ENCODE measurements around the gene RBBP5.

The RBBP5 gene, protein sequence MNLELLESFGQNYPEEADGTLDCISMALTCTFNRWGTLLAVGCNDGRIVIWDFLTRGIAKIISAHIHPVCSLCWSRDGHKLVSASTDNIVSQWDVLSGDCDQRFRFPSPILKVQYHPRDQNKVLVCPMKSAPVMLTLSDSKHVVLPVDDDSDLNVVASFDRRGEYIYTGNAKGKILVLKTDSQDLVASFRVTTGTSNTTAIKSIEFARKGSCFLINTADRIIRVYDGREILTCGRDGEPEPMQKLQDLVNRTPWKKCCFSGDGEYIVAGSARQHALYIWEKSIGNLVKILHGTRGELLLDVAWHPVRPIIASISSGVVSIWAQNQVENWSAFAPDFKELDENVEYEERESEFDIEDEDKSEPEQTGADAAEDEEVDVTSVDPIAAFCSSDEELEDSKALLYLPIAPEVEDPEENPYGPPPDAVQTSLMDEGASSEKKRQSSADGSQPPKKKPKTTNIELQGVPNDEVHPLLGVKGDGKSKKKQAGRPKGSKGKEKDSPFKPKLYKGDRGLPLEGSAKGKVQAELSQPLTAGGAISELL

DNA sequence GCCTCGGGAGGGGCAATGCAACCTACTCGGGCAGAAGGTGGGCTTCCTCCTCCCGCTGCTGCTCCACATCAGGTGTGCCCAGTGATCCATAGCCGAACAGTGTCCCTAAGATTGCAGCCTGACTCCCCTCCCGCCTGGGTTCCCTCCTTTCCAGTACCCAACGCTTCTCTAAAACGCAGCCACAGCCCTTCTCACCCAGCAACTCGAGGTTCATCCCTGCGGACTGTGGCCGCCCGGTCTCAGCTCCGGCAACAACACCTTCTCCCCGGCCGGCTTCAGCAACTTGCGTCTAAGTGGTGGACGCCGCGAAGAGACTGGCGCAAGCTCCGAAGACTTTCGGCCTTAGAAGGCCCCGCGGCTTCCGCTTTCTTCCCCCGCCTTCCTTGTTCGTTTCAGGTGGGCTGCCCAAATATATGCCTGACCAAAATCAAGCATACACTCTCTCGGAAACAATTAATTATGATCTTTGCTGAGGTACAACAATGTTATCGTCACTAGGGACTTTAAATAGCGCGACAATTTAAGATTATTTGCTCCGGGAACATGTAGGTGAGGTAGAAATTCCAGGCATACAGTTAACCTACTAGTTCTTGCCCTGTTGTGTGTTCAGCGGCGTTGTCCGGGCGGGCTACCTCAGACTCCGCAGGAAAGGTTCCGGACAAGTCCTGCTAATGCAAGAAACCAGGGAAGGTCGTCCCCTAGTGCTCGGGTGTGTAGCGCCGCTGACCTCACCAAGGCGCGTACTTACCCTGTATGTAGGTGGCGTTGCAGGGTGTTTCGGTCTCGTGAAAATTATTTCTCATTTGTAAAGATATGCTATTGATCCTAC is at the start of gene RBBP5:
TSS of gene RBBP5 (minus strand) at position 319 of the 829 bp plus-strand sequence. CDS start at position 214, 105 bp downstream.
- H3K4me3 ChIP-seq (replicated peaks; ENCODE audit: low read depth, low read length), result peak within 1 kb of the TSS; percentile 95
- TF ChIP-seq, protein P1, sequence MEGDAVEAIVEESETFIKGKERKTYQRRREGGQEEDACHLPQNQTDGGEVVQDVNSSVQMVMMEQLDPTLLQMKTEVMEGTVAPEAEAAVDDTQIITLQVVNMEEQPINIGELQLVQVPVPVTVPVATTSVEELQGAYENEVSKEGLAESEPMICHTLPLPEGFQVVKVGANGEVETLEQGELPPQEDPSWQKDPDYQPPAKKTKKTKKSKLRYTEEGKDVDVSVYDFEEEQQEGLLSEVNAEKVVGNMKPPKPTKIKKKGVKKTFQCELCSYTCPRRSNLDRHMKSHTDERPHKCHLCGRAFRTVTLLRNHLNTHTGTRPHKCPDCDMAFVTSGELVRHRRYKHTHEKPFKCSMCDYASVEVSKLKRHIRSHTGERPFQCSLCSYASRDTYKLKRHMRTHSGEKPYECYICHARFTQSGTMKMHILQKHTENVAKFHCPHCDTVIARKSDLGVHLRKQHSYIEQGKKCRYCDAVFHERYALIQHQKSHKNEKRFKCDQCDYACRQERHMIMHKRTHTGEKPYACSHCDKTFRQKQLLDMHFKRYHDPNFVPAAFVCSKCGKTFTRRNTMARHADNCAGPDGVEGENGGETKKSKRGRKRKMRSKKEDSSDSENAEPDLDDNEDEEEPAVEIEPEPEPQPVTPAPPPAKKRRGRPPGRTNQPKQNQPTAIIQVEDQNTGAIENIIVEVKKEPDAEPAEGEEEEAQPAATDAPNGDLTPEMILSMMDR (IDR thresholded peaks at IDR 0.05; ENCODE audit: low read length, missing control alignments), result peak; percentile 82
- peak; percentile 99 for DNase-seq (ENCODE audit: low read depth)

DNA sequence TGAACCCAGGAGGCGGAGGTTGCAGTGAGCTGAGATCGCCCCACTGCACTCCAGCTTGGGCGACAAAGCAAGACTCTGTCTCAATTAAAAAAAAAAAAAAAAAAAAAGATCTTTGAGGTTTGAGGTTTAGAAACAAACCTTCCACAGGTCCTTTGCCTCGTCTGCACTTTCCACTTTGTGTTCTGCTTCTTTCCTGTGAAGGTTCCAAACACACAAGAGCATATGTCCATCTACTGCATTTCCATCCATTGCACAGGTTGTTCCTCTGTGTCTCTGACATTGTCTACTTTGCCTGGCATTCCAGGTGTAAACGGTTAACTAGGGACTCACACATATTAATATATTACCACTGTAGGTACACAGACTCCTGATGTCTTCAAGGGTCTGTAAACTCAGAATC is 49.6 kb upstream of the RBBP5 start:
- no peak for DNase-seq (ENCODE audit: low read depth)
- TF ChIP-seq, protein P1 (IDR thresholded peaks at IDR 0.05; ENCODE audit: low read length, missing control alignments), result no peak
- H3K4me3 ChIP-seq (replicated peaks; ENCODE audit: low read depth, low read length), result no peak overlapping the region

DNA sequence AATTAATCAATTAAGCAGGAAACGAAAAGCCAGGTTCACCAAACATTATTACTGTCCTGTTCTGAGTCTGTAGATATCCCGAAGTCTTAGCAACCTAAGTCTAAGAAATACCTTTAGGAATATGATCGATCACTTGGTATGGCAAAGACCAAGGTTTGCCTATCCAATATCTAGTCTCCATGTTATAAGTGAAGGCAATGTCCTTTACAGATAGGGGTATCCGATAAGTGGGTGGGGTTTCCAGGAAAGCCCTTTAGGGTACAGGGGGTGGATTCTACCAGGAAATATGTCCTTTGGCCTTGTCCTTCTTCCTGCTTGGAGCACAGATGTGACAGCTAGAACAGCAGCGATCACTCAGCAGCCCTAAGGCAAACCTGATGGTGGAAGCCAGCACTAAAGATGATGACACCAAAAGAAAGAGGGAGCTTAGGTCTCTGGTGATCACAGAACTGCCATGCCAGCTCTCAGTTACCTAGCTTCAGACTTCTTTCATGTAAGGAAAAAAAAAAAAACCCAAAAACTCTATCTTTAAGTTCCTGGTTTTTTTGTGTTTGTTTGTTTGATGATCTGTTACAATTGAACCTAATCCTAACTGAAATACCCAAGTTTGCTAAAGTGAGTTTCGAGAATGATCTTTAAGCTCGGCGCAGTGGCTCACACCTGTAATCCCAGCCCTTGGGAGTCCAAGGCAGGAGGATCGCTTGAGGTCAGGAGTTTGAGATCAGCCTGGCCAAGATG is 48.9 kb upstream of the RBBP5 start:
- no peak for DNase-seq (ENCODE audit: low read depth)
- TF ChIP-seq, protein P1 (IDR thresholded peaks at IDR 0.05; ENCODE audit: low read length, missing control alignments), result no peak
- no peak overlapping the region for H3K4me3 ChIP-seq (replicated peaks; ENCODE audit: low read depth, low read length)

DNA sequence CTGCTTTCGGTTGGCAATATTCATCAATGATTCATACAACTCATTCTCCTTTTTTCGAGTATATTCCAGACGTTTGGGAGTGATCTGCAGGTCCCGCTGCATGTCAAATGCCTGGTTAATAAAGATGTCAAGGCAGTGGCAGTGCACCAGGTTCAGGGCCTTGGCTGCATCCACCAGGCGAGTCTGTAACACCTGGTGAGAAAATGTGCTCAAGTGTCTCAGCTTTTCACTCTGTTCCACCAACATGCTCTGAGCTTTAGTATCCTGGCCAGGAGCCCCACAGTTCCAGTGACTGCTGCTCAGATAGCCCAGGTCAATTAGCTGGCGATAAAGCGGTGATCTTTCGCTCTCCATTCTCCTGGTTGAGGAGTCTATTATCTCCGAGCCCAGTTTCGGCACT is 47.5 kb upstream of the RBBP5 start:
- no peak overlapping the region for H3K4me3 ChIP-seq (replicated peaks; ENCODE audit: low read depth, low read length)
- DNase-seq (ENCODE audit: low read depth), result no peak
- TF ChIP-seq, protein P1 (IDR thresholded peaks at IDR 0.05; ENCODE audit: low read length, missing control alignments), result no peak

DNA sequence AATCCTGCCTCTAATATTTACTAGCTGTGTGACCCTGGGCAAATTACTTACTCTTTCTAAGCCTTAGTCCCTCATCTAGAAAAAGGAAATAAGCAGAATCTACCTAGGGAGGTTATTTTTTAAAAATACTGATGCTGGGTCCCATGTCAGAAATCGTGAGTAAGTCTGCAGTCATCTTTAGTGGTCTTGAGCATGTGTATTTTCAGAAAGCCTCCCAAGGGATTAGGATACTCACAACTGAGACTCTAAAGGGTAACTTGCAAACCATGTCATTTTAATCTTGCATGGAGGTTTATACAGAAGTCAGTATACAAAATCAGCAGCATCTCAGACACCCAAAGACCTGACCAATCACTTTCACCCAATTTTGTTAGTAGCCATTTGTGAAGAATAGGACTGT is 46.5 kb upstream of the RBBP5 start:
- TF ChIP-seq, protein P1 (IDR thresholded peaks at IDR 0.05; ENCODE audit: low read length, missing control alignments), result no peak
- H3K4me3 ChIP-seq (replicated peaks; ENCODE audit: low read depth, low read length), result no peak overlapping the region
- no peak for DNase-seq (ENCODE audit: low read depth)

DNA sequence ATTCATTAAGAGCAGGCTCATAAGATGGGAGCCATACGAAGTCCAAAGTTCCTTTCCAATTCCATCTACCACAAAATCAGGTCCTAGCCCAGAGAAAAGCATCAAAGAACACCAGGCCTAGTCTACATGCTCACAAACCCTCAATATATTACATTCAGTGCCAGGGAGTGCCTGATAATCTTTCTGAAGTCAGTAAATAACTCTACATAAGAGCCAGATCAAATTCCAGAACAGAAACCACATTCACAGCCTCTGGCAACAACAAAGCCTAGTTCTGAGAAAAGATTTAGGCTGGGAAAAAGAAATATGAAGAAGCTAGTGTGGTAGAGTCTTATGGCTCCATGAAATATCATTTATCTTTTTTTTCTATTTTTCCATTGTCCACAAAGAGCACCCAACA is 40.5 kb upstream of the RBBP5 start:
- TF ChIP-seq, protein P1 (IDR thresholded peaks at IDR 0.05; ENCODE audit: low read length, missing control alignments), result no peak
- no peak overlapping the region for H3K4me3 ChIP-seq (replicated peaks; ENCODE audit: low read depth, low read length)
- DNase-seq (ENCODE audit: low read depth), result no peak
